GM12878 (cell line): ENCODE results near the gene SHC4. TPM values are rescaled to one million over a fixed set of nuclear protein-coding genes. Genes with fewer than 3 reads are reported as not detected.

ENCODE experiments used
- ATAC-seq: fragments of 200-7000 bp; cut with Tn5 transposase; 3 replicates; pipeline ENCODE4 v1.9.1; 2020; ENCODE audit warnings: mild to moderate bottlenecking, moderate library complexity
- BruUV-seq: library from RNA; stranded (reverse); fragments of 400-500 nt; replicated peaks from 2 replicates; lab custom pipeline; 2021; lab: Mats Ljungman, UMichigan
- CTCF ChIA-PET: fragments of 300-600 bp; sonication (Branson Sonifier 250); formaldehyde crosslinking; extraction: SDS; loops from one replicate; lab custom pipeline; 2021; ENCODE audit warnings: inconsistent platforms; lab: Yijun Ruan, JAX
- POLR2A ChIA-PET: fragments of 350-600 bp; formaldehyde crosslinking; extraction: SDS; loops from one replicate; lab custom pipeline; 2021; ENCODE audit warnings: inconsistent platforms; lab: Charles Lee
- RAD21 ChIA-PET: fragments of 300-600 bp; sonication (Branson Sonifier 250); formaldehyde crosslinking; loops from one replicate; lab custom pipeline; 2023; ENCODE audit warnings: antibody characterized with exemption; ENCODE audit not compliant: unreplicated experiment; lab: Charles Lee
- SMC1A ChIA-PET: fragments of 300-600 bp; sonication (Branson Sonifier 250); formaldehyde crosslinking; loops from one replicate; lab custom pipeline; 2023; ENCODE audit not compliant: unreplicated experiment, uncharacterized antibody; lab: Charles Lee
- DNase-seq: peaks from one replicate; pipeline ENCODE4 v3.0.0-alpha.2; 2011; ENCODE audit warnings: low read depth, low spot score
- FAIRE-seq: peaks from 3 replicates; lab custom pipeline; 2011; peaks lifted over from hg19 to GRCh38; lab: Jason Lieb, UNC
- H2AFZ ChIP-seq: 2 replicates; pipeline ENCODE4 v1.6.0; 2011; ENCODE audit warnings: low read depth, low read length, control low read depth; ENCODE audit not compliant: control insufficient read depth
- H3K27ac ChIP-seq: 2 replicates; pipeline ENCODE4 v1.5.1; 2011; ENCODE audit warnings: control low read depth; ENCODE audit not compliant: control insufficient read depth, insufficient read depth
- H3K27me3 ChIP-seq, 2 experiments: replicated peaks in 1 of 2; 2 replicates each; pipeline versions ENCODE4 v1.6.0 to v1.6.1; 2011; ENCODE audit warnings: low read length in 1 of 2; ENCODE audit not compliant: control insufficient read depth in 2 of 2, insufficient read depth in 2 of 2
- H3K36me3 ChIP-seq, 2 experiments: 2 replicates each; pipeline ENCODE4 v1.5.1; 2011; ENCODE audit warnings: low read length in 1 of 2; ENCODE audit not compliant: control insufficient read depth in 2 of 2, insufficient read depth in 2 of 2
- H3K4me1 ChIP-seq: 2 replicates; pipeline ENCODE4 v1.6.1; 2011; ENCODE audit warnings: mild to moderate bottlenecking, low read length, moderate library complexity, mixed read lengths; ENCODE audit not compliant: control insufficient read depth, insufficient read depth
- H3K4me2 ChIP-seq: 2 replicates; pipeline ENCODE4 v1.6.0; 2011; ENCODE audit warnings: control low read depth; ENCODE audit not compliant: control insufficient read depth, insufficient read depth
- H3K4me3 ChIP-seq: fragments of 200-600 bp; sonication (generic); 2 replicates; pipeline ENCODE4 v1.5.1; 2016
- H3K79me2 ChIP-seq: 2 replicates; pipeline ENCODE4 v1.6.0; 2011; ENCODE audit warnings: low read length; ENCODE audit not compliant: control insufficient read depth, insufficient read depth
- H3K9ac ChIP-seq: 2 replicates; pipeline ENCODE4 v1.8.0; 2011; ENCODE audit warnings: low read length, control low read depth, mixed read lengths; ENCODE audit not compliant: control insufficient read depth, insufficient read depth
- H3K9me3 ChIP-seq: replicated peaks from 3 replicates; pipeline ENCODE4 v1.5.1; 2011; ENCODE audit warnings: mild to moderate bottlenecking, low read length; ENCODE audit not compliant: control insufficient read depth, insufficient read depth
- H4K20me1 ChIP-seq: 2 replicates; pipeline ENCODE4 v1.6.0; 2011; ENCODE audit not compliant: control insufficient read depth, insufficient read depth
- BMI1 ChIP-seq: fragments of 450-650 bp; IDR thresholded peaks from 2 replicates; pipeline ENCODE4 v1.6.1; 2016; ENCODE audit warnings: mild to moderate bottlenecking, moderate library complexity, borderline replicate concordance
- CBX3 ChIP-seq: fragments of 200-600 bp; sonication (generic); IDR thresholded peaks from 2 replicates; pipeline ENCODE4 v1.6.1; 2016; ENCODE audit warnings: low read depth, borderline replicate concordance
- CBX5 ChIP-seq: sonication (generic); IDR thresholded peaks from 2 replicates; pipeline ENCODE4 v1.6.1; 2016; ENCODE audit warnings: low read depth, moderate library complexity, mild to moderate bottlenecking, inconsistent platforms
- CREB1 ChIP-seq: IDR thresholded peaks from 2 replicates; pipeline ENCODE4 v1.6.1; 2012; ENCODE audit warnings: low read depth, mild to moderate bottlenecking, inconsistent platforms
- ESRRA ChIP-seq: IDR thresholded peaks from 2 replicates; pipeline ENCODE4 v1.6.1; 2012; ENCODE audit warnings: mild to moderate bottlenecking, low read length, improper control_type of control experiment
- JUNB ChIP-seq: IDR thresholded peaks from 2 replicates; pipeline ENCODE4 v1.6.1; 2016; ENCODE audit warnings: antibody characterized with exemption, mild to moderate bottlenecking
- MYC ChIP-seq: IDR thresholded peaks from 2 replicates; pipeline ENCODE4 v1.6.1; 2011; ENCODE audit warnings: mild to moderate bottlenecking, low read length, moderate library complexity, inconsistent platforms; ENCODE audit not compliant: insufficient read depth, insufficient replicate concordance, insufficient read length, severe bottlenecking
- NFXL1 ChIP-seq: fragments of 450-650 bp; IDR thresholded peaks from 2 replicates; pipeline ENCODE4 v1.6.1; 2017; ENCODE audit warnings: antibody characterized with exemption, mild to moderate bottlenecking, borderline replicate concordance
- SP1 ChIP-seq: IDR thresholded peaks from one replicate; pipeline ENCODE4 v1.6.1; 2011; ENCODE audit warnings: low read depth, low read length
- TCF7 ChIP-seq: IDR thresholded peaks from 2 replicates; pipeline ENCODE4 v1.6.1; 2014; ENCODE audit warnings: antibody characterized with exemption, borderline replicate concordance
- ZNF217 ChIP-seq: fragments of 450-650 bp; IDR thresholded peaks from 2 replicates; pipeline ENCODE4 v1.6.1; 2017; ENCODE audit warnings: antibody characterized with exemption, mild to moderate bottlenecking
- ZNF622 ChIP-seq: fragments of 450-650 bp; IDR thresholded peaks from 2 replicates; pipeline ENCODE4 v1.6.1; 2017; ENCODE audit warnings: mild to moderate bottlenecking, inconsistent platforms
- WGBS: methylation state at CpG from one replicate; pipeline ENCODE4 v1.1.6; 2016; ENCODE audit warnings: low lambda C conversion rate; ENCODE audit not compliant: insufficient replicate concordance, insufficient coverage; ENCODE audit errors: missing lambda C conversion rate; 5-methylcytosine and 5-hydroxymethylcytosine counted together
- in situ Hi-C: fragments of 300-500 bp; cut with MboI; formaldehyde crosslinking; loops from 9 replicates; pipeline ENCODE4 v1.14.3; 2018; ENCODE audit warnings: mixed read lengths
- intact Hi-C: fragments of 100-400 bp; cut with micrococcal nuclease; formaldehyde crosslinking; loops from one replicate; pipeline ENCODE4 v1.14.2; 2022; ENCODE audit not compliant: unreplicated experiment
- polyA plus RNA-seq, 11 experiments: library from polyadenylated mRNA; depleted of rRNA in 4 of 11; unstranded in 6 of 11; stranded (reverse) in 5 of 11; fragments of >200 nt; fragmentation: Nextera tagmentation in 4 of 11; fragmentation: Illumina TruSeq in 1 of 11; extraction: Ambion mirVana in 4 of 11; extraction: Trizol in 1 of 11; gene quantifications; 1 replicate in 1 of 11; 2 replicates in 10 of 11; pipeline versions ENCODE4 v1.2.1 to v1.2.3, GENCODE V29; 2011 to 2016; ENCODE audit warnings: inconsistent platforms in 2 of 11, missing spikeins in 2 of 11, low read depth in 1 of 11
- total RNA-seq, 4 experiments: library from RNA; depleted of rRNA in 3 of 4; stranded (reverse); fragments of >200 nt in 3 of 4; fragmentation: Illumina TruSeq in 1 of 4; extraction: Trizol in 1 of 4; gene quantifications; 2 replicates each; pipeline versions ENCODE4 v1.2.1 to v1.2.3, GENCODE V29; 2013 to 2021

The SHC4 gene
- total and polyA plus RNA-seq, 10 of the 15 experiments (the other 5 are each of a cell fraction or from before 2014, with no cell fraction given): 0.04 to 0.87 (median 0.14) TPM

DNA sequence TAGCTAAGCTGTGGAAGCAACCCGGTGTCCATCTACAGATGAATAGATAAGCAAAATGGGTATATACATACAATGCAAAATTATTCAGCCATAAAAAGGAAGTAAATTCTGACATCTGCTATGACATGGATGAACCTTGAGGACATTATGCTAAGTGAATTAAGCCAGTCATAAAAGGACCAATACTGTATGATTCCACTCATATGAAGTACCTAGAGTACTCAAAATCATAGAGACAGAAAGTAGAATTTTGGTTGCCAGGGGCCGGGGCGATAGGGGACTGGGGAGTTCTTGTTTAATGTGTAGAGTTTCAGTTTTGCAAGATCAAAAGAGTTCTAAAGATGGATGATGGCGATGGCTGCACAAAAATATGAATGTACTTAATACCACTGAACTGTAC lies 75.5 kb downstream of the SHC4 start:
- Histone ChIP-seq H3K4me3 (no peak overlapping the region), H2AFZ (no peak overlapping the region), H3K4me2 (no peak overlapping the region), H3K27me3 (no peaks in the 10 kb centered on the region), H3K79me2 (no peaks in the 10 kb centered on the region), H3K4me1 (no peaks in the 10 kb centered on the region), H4K20me1 (no peaks in the 10 kb centered on the region), H3K9ac (no peak overlapping the region), H3K36me3 (no peaks in the 10 kb centered on the region), H3K27ac (no peak overlapping the region), H3K9me3 (no peaks in the 10 kb centered on the region)
- TF ChIP-seq ZNF622: no peak
- no peak for TF ChIP-seq ESRRA
- no peak for TF ChIP-seq ZNF217
- no peak for TF ChIP-seq MYC
- no peak for TF ChIP-seq CBX3
- TF ChIP-seq BMI1: no peak
- peak; percentile 54; the same call in 1 of the 2 replicates for TF ChIP-seq CREB1
- TF ChIP-seq SP1: no peak
- TF ChIP-seq TCF7: peak; percentile 67
- TF ChIP-seq NFXL1: no peak
- no peak for TF ChIP-seq CBX5
- TF ChIP-seq JUNB: peak; percentile 78
- no TSS peak for BruUV-seq
- CTCF ChIA-PET: interaction anchor here (1.0 to 4.5 kb wide), 6 partner anchors 10 to 87 kb away, joined by 4 to 21 read pairs (median 6); partner anchors contain the start of genes EID1 and SHC4
- SMC1A ChIA-PET: interaction anchor here (1.0 to 3.3 kb wide), 6 partner anchors 15 to 87 kb away, joined by 3 to 11 read pairs (median 4); partner anchors contain the start of gene SHC4
- WGBS: 7% methylated on average over 4 of the region's 4 CpGs
- FAIRE-seq (no peak), DNase-seq (no peak), ATAC-seq (peak; percentile 87)
- in situ Hi-C loops: no loop called here
- intact Hi-C loops: no loop called here
- RAD21 ChIA-PET: interaction anchor here (1.3 to 3.9 kb wide), 3 partner anchors 10 to 87 kb away, joined by 4 to 16 read pairs (median 7); partner anchors contain the start of genes EID1 and SHC4
- POLR2A ChIA-PET: interaction anchor here (1.3 kb wide), 1 partner anchor 10 kb away, joined by 5 read pairs; the partner anchor contains the start of gene EID1
